ENCODE results near the gene HYDIN.

HYDIN gene

GRCh38 chr16:71225145-71225544 is 5.4 kb downstream of the HYDIN start:
- Histone ChIP-seq H3K79me2 (ENCODE audit: insufficient read depth, low read length) (no peaks in the 10 kb centered on the region), H3K27me3 (ENCODE audit: insufficient read depth, low read length, poor library complexity, severe bottlenecking) (no peaks in the 10 kb centered on the region), H4K20me1 (ENCODE audit: insufficient read depth, low read length, poor library complexity, severe bottlenecking) (no peaks in the 10 kb centered on the region), H2AFZ (ENCODE audit: low read length) (no peak overlapping the region), H3K4me1 (ENCODE audit: insufficient read depth, low read length, poor library complexity, severe bottlenecking) (no peaks in the 10 kb centered on the region), H3K9ac (ENCODE audit: low read depth, low read length, poor library complexity, severe bottlenecking) (no peak overlapping the region), H3K9me3 (ENCODE audit: insufficient read depth, low read depth, low read length) (peaks cover 3% of the 10 kb centered on the region; the same call in 1 of the 2 replicates), H3K9me2 (replicated peaks; ENCODE audit: low read depth, low read length) (no peaks in the 10 kb centered on the region), H3K36me3 (ENCODE audit: insufficient read depth, low read length) (no peaks in the 10 kb centered on the region), H3K4me2 (ENCODE audit: low read depth, low read length, poor library complexity, severe bottlenecking) (no peak overlapping the region), H3F3A (ENCODE audit: low read depth) (no peaks in the 10 kb centered on the region), H3K4me3 (ENCODE audit: low read length, poor library complexity, severe bottlenecking) (no peak overlapping the region)
- TF ChIP-seq EZH2phosphoT487 (IDR thresholded peaks at IDR 0.05; ENCODE audit: borderline replicate concordance) (no peak), CTCF (conservative IDR thresholded peaks at IDR 0.05; ENCODE audit: low read length) (no peak)

- Histone ChIP-seq H3K9ac (ENCODE audit: low read depth, low read length, poor library complexity, severe bottlenecking) (no peak overlapping the region), H3F3A (ENCODE audit: low read depth) (no peaks in the 10 kb centered on the region), H3K4me3 (ENCODE audit: low read length, poor library complexity, severe bottlenecking) (no peak overlapping the region), H3K4me2 (ENCODE audit: low read depth, low read length, poor library complexity, severe bottlenecking) (no peak overlapping the region), H3K27me3 (ENCODE audit: insufficient read depth, low read length, poor library complexity, severe bottlenecking) (no peaks in the 10 kb centered on the region), H3K9me3 (ENCODE audit: insufficient read depth, low read depth, low read length) (no peaks in the 10 kb centered on the region), H2AFZ (ENCODE audit: low read length) (no peak overlapping the region), H3K79me2 (ENCODE audit: insufficient read depth, low read length) (no peaks in the 10 kb centered on the region), H3K9me2 (replicated peaks; ENCODE audit: low read depth, low read length) (no peaks in the 10 kb centered on the region), H4K20me1 (ENCODE audit: insufficient read depth, low read length, poor library complexity, severe bottlenecking) (no peaks in the 10 kb centered on the region), H3K36me3 (ENCODE audit: insufficient read depth, low read length) (no peaks in the 10 kb centered on the region), H3K4me1 (ENCODE audit: insufficient read depth, low read length, poor library complexity, severe bottlenecking) (no peaks in the 10 kb centered on the region)
- TF ChIP-seq CTCF (conservative IDR thresholded peaks at IDR 0.05; ENCODE audit: low read length) (no peak), EZH2phosphoT487 (IDR thresholded peaks at IDR 0.05; ENCODE audit: borderline replicate concordance) (no peak)
Observed at GRCh38 chr16:71218306-71218963, 12.1 kb downstream of the HYDIN start.

GRCh38 chr16:71217506-71217905 is 13.0 kb downstream of the HYDIN start:
- Histone ChIP-seq H3K9me2 (replicated peaks; ENCODE audit: low read depth, low read length) (no peaks in the 10 kb centered on the region), H3K27me3 (ENCODE audit: insufficient read depth, low read length, poor library complexity, severe bottlenecking) (no peaks in the 10 kb centered on the region), H3K4me1 (ENCODE audit: insufficient read depth, low read length, poor library complexity, severe bottlenecking) (no peaks in the 10 kb centered on the region), H3K9ac (ENCODE audit: low read depth, low read length, poor library complexity, severe bottlenecking) (no peak overlapping the region), H2AFZ (ENCODE audit: low read length) (no peak overlapping the region), H3K4me2 (ENCODE audit: low read depth, low read length, poor library complexity, severe bottlenecking) (no peak overlapping the region), H3K4me3 (ENCODE audit: low read length, poor library complexity, severe bottlenecking) (no peak overlapping the region), H3K79me2 (ENCODE audit: insufficient read depth, low read length) (no peaks in the 10 kb centered on the region), H3K36me3 (ENCODE audit: insufficient read depth, low read length) (no peaks in the 10 kb centered on the region), H3F3A (ENCODE audit: low read depth) (no peaks in the 10 kb centered on the region), H3K9me3 (ENCODE audit: insufficient read depth, low read depth, low read length) (no peaks in the 10 kb centered on the region), H4K20me1 (ENCODE audit: insufficient read depth, low read length, poor library complexity, severe bottlenecking) (no peaks in the 10 kb centered on the region)
- TF ChIP-seq EZH2phosphoT487 (IDR thresholded peaks at IDR 0.05; ENCODE audit: borderline replicate concordance): no peak
- TF ChIP-seq CTCF (conservative IDR thresholded peaks at IDR 0.05; ENCODE audit: low read length): no peak

Data from Loucy (cell line).